GM18502 (cell line): ENCODE data around the gene CYP4F11.
"Not testable (repeated sequence)": the region's sequence is repeated elsewhere in the genome, so short reads cannot be mapped to it uniquely, and the experiment has no call there.

Experiments
- ATAC-seq: cut with Tn5 transposase; IDR thresholded peaks from one replicate; pipeline ENCODE4 v1.9.1; 2021; ENCODE audit warnings: mild to moderate bottlenecking; ENCODE audit not compliant: unreplicated experiment, poor library complexity

Gene CYP4F11

DNA sequence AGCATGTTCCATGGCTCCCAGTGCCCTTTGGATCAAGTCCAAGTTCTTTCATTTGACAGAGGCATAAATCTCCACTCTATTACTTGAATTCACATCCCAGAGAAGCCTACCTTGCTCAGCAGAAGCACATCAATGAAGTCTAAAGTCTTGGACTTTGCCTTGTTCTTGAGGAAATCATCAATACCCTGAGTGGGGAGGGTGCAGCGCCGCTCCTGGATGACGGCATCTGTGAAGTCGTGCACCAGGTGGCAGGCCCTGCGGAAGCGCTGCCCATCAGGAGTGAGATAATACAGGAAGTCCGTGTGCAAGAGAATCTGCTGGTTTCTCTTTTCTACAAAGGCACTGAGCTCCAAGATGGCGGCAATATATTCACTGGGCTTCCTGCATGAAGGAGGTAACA, 10.6 kb downstream of the CYP4F11 start:
- no peak for ATAC-seq

DNA sequence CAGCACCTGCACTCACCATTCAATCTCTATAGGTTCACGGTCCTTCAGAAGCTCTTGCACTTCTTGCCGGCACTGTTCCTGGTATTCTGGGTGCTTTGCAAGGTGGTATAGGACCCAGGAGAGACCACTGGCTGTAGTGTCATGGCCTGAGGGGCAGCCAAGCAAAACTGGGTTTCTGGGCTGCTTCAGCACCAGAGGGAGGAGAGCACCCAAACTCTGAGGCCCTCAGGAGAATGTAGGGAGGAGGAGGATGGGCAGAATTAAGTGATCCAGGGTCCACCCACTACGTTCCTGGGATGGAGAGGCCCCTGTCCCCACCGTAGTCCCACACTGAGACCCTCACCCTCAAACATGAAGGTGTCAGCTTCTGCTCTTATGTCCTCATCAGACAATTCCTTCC, 12.3 kb downstream of the CYP4F11 start:
- ATAC-seq = no peak

DNA sequence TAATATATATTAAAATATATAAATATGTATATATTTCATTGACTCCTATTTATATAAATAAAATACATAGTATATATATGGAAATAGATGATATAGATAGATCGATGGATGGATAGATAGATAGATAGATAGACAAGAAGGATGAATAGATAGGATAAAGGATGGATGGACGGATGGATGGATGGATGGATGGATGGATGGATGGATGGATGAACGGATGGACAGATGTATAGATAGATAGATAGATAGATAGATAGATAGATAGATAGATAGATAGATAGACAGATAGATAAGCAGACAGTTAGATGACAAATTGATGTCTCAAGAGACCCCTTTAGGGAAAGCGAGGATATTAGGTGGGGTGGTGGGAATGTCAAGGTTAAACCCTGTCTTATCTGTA, 15.1 kb downstream of the CYP4F11 start:
- no peak for ATAC-seq

- no peak for ATAC-seq
These were observed 19.2 kb downstream of the CYP4F11 start for GRCh38 chr19:15915109-15915508.

- ATAC-seq = no peak
These were observed 20.5 kb downstream of the CYP4F11 start for GRCh38 chr19:15913830-15914229.

DNA sequence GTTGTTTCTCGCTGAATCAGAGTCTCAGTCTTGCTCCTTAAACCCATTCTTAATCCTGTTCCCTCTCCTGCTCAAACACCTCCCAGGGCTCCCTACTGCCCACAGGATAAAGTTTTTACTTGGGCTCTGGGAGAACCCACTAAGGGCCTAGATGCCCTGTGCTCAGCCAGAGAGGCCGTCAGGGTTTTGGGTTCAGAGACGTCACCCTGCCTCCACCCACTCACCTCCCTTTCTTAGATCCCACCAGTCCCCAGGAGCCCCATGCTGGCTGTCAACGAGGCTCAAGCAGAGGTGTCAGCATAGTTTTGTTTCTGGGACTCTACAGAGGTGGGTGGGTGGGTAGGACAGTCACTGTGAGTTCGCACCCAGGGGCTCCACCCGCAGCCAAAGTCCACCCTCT, 20.9 kb downstream of the CYP4F11 start:
- no peak for ATAC-seq

DNA sequence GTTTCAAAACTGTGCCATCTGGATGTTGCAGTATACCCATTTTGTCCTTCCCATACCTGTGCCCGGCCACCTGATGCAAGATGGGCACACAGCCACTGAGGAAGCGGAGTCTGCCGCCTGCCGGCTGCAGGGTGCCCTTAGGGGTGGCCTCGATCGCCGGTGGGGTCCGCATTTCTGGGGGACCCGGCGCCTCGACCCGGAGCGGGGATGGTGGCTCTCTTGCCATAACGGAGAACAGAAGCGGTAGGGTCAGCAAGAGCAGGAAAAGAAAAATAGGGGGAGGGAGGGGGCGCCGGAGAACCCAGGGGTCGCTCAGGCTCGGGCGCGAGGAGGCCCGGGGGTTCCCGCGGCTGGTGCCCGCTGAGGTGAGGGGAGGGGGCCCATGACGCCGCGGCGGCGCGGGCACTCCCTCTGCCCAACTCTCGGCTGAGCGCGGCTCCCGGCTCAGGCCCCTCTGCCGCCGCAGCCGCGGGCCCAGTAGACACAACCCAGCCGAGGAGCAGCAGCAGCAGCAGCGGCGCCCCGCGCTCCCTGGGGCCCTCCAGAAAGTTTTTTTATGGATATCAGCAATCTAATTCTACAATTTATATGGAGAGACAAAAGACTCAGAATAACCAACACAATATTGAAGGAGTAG, 22.6 kb downstream of the CYP4F11 start:
- ATAC-seq = no peak

GRCh38 chr19:15905026-15905425, 29.3 kb downstream of the CYP4F11 start:
- no peak for ATAC-seq

- ATAC-seq = not testable (repeated sequence)
These were observed 31.4 kb downstream of the CYP4F11 start for GRCh38 chr19:15902898-15903297.

- no peak for ATAC-seq
These were observed 32.1 kb downstream of the CYP4F11 start for GRCh38 chr19:15902254-15902653.

DNA sequence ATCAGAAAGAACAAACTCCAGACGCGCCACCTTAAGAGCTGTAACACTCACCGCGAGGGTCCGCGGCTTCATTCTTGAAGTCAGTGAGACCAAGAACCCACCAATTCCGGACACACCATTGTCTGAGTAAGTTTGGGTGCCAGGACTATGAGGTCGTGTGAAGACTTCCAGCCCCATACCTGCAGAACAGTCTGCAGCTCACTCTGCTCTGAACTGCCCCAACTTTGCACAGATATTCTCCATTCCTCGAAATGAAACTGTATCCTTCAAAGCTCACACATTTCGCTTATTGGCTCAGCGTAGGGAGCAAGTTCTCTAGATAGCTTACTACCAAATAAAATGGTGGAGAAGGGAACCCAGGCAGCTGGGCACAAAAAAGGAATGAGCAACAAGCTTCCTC, 33.8 kb downstream of the CYP4F11 start:
- no peak for ATAC-seq

DNA sequence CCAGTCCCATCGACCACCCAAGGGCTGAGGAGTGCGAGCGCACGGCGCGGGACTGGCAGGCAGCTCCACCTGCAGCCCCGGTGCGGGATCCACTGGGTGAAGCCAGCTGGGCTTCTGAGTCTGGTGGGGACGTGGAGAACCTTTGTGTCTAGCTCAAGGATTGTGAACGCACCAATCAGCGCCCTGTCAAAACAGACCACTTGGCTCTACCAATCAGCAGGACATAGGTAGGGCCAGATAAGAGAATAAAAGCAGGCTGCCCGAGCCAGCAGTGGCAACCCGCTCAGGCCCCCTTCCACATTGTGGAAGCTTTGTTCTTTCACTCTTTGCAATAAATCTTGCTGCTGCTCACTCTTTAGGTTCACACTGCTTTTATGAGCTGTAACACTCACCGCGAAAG, 34.3 kb downstream of the CYP4F11 start:
- ATAC-seq = not testable (repeated sequence)

- not testable (repeated sequence) for ATAC-seq
These were observed 34.8 kb downstream of the CYP4F11 start for GRCh38 chr19:15899561-15899960.

- ATAC-seq = no peak
These were observed 36.5 kb downstream of the CYP4F11 start, which contains the start of gene CYP4F2 for GRCh38 chr19:15897738-15898276. Gene CYP4F2, minus strand, starts transcription at chr19:15898074. Its CDS starts 463 bp downstream, at chr19:15897611.

DNA sequence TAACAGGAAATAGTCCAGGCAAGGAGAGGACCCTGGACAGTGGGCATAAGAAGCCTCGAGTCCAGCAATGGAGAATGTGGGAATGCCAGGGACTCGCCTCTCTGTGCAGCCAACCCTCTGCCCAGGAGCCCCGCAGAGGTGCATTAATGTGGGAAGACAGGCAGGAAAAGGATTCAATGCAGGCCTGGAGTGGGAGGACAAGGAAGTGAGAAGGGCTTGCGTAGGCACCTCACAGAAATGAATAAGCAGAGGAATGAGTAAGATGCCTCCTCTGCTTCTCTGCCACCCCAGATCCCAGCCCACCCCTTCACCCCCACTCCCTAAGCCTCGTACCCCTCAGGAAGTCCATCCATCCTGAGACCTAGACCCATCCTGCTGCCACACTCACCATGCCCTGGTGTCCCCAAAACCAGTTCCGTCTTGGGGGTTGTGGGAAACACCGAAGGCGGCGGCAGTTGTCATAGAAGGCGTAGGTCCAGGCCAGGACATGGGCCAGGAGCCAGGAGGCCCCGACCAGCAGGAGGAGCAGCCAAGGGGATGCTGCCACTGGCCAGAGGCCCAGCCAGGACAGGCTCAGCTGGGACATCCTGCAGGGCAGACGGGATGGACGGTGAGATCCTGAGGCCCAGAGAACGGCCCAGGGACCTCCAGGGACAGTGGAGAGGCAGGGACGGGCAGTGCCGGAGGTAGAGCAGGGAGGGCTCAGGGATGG, 37.1 kb downstream of the CYP4F11 start:
- ATAC-seq = no peak

DNA sequence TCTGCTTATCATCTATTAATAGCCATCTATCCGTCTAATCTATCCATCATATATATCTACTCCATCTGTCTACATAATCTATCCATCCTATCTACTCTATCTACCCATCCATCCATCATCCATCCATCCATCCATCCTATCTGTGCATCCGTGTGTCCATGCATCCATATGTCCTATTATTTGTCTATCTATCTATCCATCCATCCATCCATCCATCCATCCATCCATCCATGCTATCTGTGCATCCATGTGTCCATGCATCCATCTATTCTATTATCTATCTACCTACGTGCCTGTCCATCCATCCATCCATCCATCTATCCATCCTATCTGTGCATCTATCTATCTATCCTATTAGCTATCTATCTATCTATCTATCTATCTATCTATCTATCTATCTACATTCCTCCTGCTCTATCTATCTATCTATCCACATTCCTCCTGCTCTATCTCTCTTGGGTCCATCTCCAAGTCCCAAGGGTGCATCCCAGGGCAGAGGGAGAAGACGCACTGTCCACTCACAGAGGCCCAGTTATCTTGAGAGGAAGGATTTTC, 38.4 kb downstream of the CYP4F11 start:
- ATAC-seq = no peak

DNA sequence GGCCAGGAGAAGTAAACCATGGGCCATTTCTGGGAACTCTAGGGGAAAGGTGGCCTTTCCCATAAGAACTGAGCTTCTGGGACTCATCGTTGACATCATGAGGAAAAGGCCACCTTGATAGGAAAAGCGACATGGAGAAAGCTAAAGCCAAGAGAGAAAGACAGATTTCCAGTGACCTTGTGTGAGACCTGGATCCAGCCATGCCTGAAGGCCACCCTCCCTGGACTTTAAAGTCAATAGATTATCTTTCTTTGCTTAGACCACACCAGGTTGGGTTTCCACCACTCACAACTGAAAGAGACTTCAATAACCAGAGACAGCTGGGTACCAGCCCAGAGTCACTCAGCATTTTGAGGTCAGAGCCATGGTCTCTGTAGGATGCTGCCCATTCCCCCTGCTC, 40.0 kb downstream of the CYP4F11 start:
- no peak for ATAC-seq

- no peak for ATAC-seq
These were observed 40.9 kb downstream of the CYP4F11 start for GRCh38 chr19:15893477-15893876.

GRCh38 chr19:15892012-15892411, 42.3 kb downstream of the CYP4F11 start:
- ATAC-seq = no peak

- ATAC-seq = no peak
These were observed 42.9 kb downstream of the CYP4F11 start for GRCh38 chr19:15891434-15891833.

DNA sequence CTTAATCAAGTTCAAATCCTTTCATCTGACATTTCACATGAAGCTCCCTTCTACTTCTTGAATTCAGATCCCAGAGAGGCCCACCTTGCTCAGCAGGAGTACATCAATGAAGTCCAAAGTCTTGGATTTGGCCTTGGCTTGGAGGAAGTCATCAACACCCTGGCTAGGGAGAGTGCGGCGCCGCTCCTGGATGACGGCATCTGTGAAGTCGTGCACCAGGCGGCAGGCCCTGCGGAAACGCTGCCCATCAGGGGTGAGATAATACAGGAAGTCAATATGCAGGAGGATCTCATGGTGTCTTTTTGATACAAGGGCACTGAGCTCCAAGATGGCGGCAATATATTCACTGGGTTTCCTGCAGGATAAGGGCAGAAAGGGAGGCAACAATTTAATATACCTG, 45.0 kb downstream of the CYP4F11 start:
- not testable (repeated sequence) for ATAC-seq
